Omental fat pad (tissue), 4 donors: Measurements from ENCODE around the gene HP. TPM values are rescaled to one million over a fixed set of nuclear protein-coding genes. Genes with fewer than 3 reads are reported as not detected.
A peak's percentile ranks its signal among the peaks of the same experiment; 100 is the strongest.
"Not testable (repeated sequence)": the region's sequence is repeated elsewhere in the genome, so short reads cannot be mapped to it uniquely, and the experiment has no call there.

ENCODE experiments used
- ATAC-seq: fragments of 150-250 bp; one replicate; pipeline ENCODE4 v1.9.1; 2016; ENCODE audit warnings: mild to moderate bottlenecking, moderate library complexity; ENCODE audit not compliant: low FRiP score
- DNase-seq: peaks from one replicate; pipeline ENCODE4 v3.0.0-alpha.2; 2019; ENCODE audit warnings: low spot score
- CTCF ChIP-seq, 3 donors: fragments of 450-650 bp; IDR thresholded peaks; one replicate each; pipeline ENCODE4 v1.5.1; 2016 to 2017; ENCODE audit warnings: antibody characterized with exemption in 3 of 3, mild to moderate bottlenecking in 3 of 3, moderate library complexity in 2 of 3
- total RNA-seq, 4 donors: library from RNA; depleted of rRNA; stranded (reverse); fragments of >200 nt; gene quantifications; one replicate each; pipeline ENCODE4 v1.1.0, GENCODE V29; 2016

The HP gene, protein sequence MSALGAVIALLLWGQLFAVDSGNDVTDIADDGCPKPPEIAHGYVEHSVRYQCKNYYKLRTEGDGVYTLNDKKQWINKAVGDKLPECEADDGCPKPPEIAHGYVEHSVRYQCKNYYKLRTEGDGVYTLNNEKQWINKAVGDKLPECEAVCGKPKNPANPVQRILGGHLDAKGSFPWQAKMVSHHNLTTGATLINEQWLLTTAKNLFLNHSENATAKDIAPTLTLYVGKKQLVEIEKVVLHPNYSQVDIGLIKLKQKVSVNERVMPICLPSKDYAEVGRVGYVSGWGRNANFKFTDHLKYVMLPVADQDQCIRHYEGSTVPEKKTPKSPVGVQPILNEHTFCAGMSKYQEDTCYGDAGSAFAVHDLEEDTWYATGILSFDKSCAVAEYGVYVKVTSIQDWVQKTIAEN
- 1,000 to 10,000 TPM in 2 of 4 donors, 100 to 1,000 TPM in 1, 10 to 100 TPM in 1; 48.9 to 4,795 (median 1,381) TPM for total RNA-seq

DNA sequence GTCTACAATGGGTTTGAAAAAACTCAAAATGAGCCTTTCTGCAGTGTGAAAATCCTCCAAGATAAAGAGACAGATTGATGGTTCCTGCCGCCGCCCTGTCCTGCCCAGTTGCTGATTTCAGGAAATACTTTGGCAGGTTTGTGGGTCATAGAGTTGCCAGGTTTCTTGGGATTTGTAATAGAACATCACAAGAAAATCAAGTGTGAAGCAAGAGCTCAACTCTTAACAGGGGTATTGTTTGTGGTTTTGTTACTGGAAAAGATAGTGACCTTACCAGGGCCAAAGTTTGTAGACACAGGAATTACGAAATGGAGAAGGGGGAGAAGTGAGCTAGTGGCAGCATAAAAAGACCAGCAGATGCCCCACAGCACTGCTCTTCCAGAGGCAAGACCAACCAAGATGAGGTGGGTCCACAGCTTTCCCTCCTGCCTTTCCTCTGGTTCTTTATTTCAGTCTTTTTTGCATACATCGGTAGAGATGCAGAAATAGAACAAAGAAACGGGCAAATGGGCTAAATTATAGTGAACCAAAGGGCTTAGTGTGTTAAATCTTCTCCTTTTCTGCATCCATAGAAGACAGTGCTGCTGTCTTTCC lies at the start of gene HP:
Gene HP, plus strand, starts transcription at position 252 of the 594 bp plus-strand sequence. Its CDS starts 148 bp downstream, at position 400.
- not testable (repeated sequence) for DNase-seq

DNA sequence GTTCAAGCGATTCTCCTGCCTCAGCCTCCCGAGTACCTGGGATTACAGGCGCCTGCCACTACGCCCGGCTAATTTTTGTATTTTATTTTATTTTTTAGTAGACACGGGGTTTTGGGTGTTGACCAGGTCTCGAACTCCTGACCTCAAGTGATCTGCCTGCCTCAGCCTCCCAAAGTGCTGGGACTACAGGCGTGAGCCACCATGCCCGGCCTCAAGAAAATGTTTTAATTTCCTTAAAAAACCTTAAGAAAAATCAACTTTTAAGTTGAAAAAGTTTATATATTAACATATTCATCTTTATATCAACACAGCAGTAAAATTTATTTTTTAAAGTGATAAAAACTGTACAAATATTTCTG lies 46.3 kb upstream of the HP start:
- ATAC-seq, DNase-seq: not testable (repeated sequence)

More for the DNA sequence above, at the start of gene HP:
- ATAC-seq: peak; percentile 78

- TF ChIP-seq CTCF (IDR thresholded peaks at IDR 0.05): no peak
- DNase-seq (peak; percentile 83), ATAC-seq (peak; percentile 98)
These were observed 45.7 kb upstream of the HP start, which contains the start of gene DHODH for GRCh38 chr16:72008424-72009216. Gene DHODH (plus strand): TSS chr16:72008744. CDS start chr16:72008765, 21 bp downstream.

- no peak for DNase-seq
- no peak for TF ChIP-seq CTCF (IDR thresholded peaks at IDR 0.05)
- no peak for ATAC-seq
These were observed 44.5 kb upstream of the HP start for GRCh38 chr16:72009779-72010178.

DNA sequence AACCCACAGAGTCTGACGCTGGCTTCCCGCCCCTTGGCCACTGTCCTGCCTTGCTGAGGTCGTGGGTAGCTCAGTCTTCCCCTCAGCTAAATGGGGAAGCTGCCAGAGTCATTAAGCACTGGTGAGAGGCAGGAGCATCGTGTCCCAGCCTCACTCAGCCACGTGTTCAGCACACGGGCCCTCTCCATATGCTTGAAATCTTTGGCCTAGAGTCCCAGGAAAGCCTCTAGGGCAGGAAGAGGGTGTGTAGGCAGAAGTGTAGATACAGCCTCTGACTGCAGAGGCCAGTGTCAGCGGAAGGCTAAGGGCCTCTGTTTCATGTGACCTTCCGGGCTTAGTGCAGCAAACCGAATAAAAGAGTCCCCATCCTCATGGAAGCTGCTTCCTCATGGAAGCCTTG lies 41.7 kb upstream of the HP start:
- ATAC-seq (no peak), DNase-seq (no peak)
- no peak for TF ChIP-seq CTCF (IDR thresholded peaks at IDR 0.05)

- peak; percentile 78 for DNase-seq
- peak; percentile 27 for ATAC-seq
- TF ChIP-seq CTCF (IDR thresholded peaks at IDR 0.05): no peak
These were observed 40.9 kb upstream of the HP start for GRCh38 chr16:72013389-72013788.

DNA sequence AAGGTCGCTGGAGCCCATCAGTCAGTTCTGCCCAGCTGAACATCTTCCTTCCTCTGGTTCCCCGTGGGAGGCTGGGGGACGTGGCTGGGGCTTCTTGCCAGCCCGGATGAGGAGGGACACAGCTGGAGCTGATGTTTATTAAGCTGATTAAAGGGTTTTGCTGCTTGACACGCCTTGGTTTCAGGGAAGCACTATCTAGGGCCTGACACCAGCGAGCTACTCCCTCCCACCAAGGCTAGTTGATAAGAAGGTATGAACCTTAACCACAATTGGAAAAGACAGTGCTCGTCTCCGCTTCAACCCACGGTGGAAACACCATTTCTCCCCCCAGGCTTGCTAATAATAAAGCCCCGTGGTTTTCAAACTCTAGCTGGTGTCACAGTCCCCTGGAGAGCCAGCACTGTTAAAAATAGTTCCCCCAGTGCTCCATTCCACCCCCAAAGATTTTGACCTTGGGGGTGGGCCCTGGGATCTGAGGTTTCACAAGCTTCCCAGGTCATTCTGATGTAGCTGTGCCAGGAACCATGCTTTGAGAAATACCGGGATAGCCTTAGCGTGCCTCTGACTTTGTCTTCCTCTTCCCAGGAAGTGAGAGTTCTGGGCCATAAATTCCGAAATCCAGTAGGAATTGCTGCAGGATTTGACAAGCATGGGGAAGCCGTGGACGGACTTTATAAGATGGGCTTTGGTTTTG lies 40.3 kb upstream of the HP start:
- ATAC-seq: peak; percentile 50
- no peak for DNase-seq
- no peak for TF ChIP-seq CTCF (IDR thresholded peaks at IDR 0.05)
